ENCODE data around the gene SNX9. TPM values are rescaled to one million over a fixed set of nuclear protein-coding genes. Genes with fewer than 3 reads are reported as not detected.

The SNX9 gene
- total and polyA plus RNA-seq, 2 donors (not counting 1 experiment from before 2014, with no cell fraction given): 10.0 to 50.7 TPM

GRCh38 chr6:157822245-157823000 lies 623 bp upstream of the SNX9 start:
- ATAC-seq (ENCODE audit: low read depth) (no peak), DNase-seq (no peak)
- peaks cover 43% of the 10 kb centered on the region for H3K4me1 Mint-ChIP-seq
- H3K9ac ChIP-seq (ENCODE audit: low read length): peak overlapping the region; percentile 64
- H3K27ac ChIP-seq (ENCODE audit: low read length in 2 of 2): peak overlapping the region; percentile 46 to 69
- ChIA-PET POLR2A (interaction anchor here (1.4 kb wide), 1 partner anchor 61 kb away, joined by 4 read pairs; no protein-coding TSS in a partner anchor), CTCF (interaction anchor here (1.0 to 2.0 kb wide), 2 partner anchors 14 to 66 kb away, joined by 3 to 8 read pairs; no protein-coding TSS in a partner anchor)
- no peaks in the 10 kb centered on the region for H3K9me3 Mint-ChIP-seq (ENCODE audit: insufficient read depth)
- peak overlapping the region; percentile 65 for H2AFZ ChIP-seq (ENCODE audit: insufficient read depth, low read depth, low read length, poor library complexity, severe bottlenecking)
- peak overlapping the region; percentile 68 for H3K4me3 Mint-ChIP-seq
- no peaks in the 10 kb centered on the region for H3K9me3 ChIP-seq (ENCODE audit: control extremely low read depth in 1 of 3, control insufficient read depth in 2 of 3, insufficient read depth in 1 of 3, low read length in 2 of 3)
- H3K79me2 ChIP-seq (ENCODE audit: control insufficient read depth, insufficient read depth, low read length): peaks cover 18% of the 10 kb centered on the region
- H3K27ac Mint-ChIP-seq: peak overlapping the region; percentile 91
- TF ChIP-seq CTCF (IDR thresholded peaks at IDR 0.05) (no peak), EZH2 (IDR thresholded peaks at IDR 0.05; ENCODE audit: borderline replicate concordance, insufficient read depth, low read depth, low read length, poor library complexity, severe bottlenecking) (no peak)
- no peaks in the 10 kb centered on the region for H3K27me3 Mint-ChIP-seq
- 8% methylated on average over 53 of the region's 53 CpGs for WGBS (ENCODE audit: insufficient coverage)
- peak overlapping the region in 4 of 5 experiments; percentile 34 to 86 (median 60) for H3K4me3 ChIP-seq (ENCODE audit: control extremely low read depth in 1 of 5, extremely low read depth in 1 of 5, insufficient read depth in 1 of 5, low read depth in 2 of 5, low read length in 4 of 5)
- peak overlapping the region; percentile 85 for H3K4me2 ChIP-seq (replicated peaks; ENCODE audit: low read depth, low read length, poor library complexity, severe bottlenecking)
- intact Hi-C loops (cut with micrococcal nuclease): loop anchor here (5.0 to 10.0 kb wide), 2 partner anchors 50 to 822 kb away; partner anchors contain the start of gene DYNLT1
- H4K20me1 ChIP-seq (ENCODE audit: control insufficient read depth, insufficient read depth, low read length, poor library complexity, severe bottlenecking): peaks cover 9% of the 10 kb centered on the region
- no peaks in the 10 kb centered on the region for H3K27me3 ChIP-seq (replicated peaks in 1 of 4; ENCODE audit: control extremely low read depth in 1 of 4, control insufficient read depth in 3 of 4, insufficient read depth in 4 of 4, low read length in 3 of 4)
- peaks cover 16 to 18% of the 10 kb centered on the region in 2 donors for H3K4me1 ChIP-seq (ENCODE audit: control insufficient read depth in 2 of 2, insufficient read depth in 2 of 2, low read length in 2 of 2)
- no peaks in the 10 kb centered on the region for H3K36me3 ChIP-seq (replicated peaks in 1 of 2; ENCODE audit: control extremely low read depth in 1 of 2, control insufficient read depth in 1 of 2, extremely low read depth in 1 of 2, insufficient read depth in 2 of 2, low read length in 1 of 2)

Data from B cell (primary cell).